Activated T-helper 1 cell treated with anti-CD3 and anti-CD28 coated beads, Interleukin-2, amount 50 U/mL, for 16 hours (primary cell): Measurements from ENCODE around the gene SLC1A5.

Experiments
- DNase-seq, 2 donors: peaks; one replicate each; pipeline ENCODE4 v3.0.0-alpha.2; 2020; ENCODE audit warnings: low read depth in 1 of 2, low spot score in 1 of 2

The SLC1A5 gene

GRCh38 chr19:46726971-46727501, 61.4 kb downstream of the SLC1A5 start:
- no peak for DNase-seq

- DNase-seq: no peak
Measured at GRCh38 chr19:46726551-46726950, 61.8 kb downstream of the SLC1A5 start.

DNA sequence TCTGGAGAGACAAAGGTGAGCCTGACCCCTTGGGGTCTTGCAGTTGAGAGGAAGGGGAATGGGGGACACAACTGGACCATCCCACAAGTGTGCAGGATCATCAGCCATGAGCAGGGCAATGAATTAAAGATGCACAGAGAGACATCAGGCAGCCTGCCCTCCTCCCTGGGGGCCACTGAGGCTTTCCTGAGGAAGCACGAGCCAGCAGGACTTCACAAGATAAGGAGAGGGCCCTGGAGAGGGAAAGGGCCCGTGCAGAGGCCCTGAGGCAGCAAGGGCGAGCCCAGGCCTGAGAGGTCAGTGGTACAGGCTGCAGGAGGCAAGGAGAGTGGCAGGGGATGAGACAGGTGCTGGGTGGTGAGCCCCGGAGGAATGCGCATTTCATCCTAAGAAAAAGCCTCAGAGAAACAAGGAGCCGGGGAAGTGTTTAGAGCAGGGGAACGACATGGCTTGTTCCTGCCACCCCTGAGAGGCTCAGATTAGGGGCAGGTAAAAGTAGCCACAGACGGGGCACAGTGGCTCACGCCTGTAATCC, 62.5 kb downstream of the SLC1A5 start:
- no peak for DNase-seq

DNA sequence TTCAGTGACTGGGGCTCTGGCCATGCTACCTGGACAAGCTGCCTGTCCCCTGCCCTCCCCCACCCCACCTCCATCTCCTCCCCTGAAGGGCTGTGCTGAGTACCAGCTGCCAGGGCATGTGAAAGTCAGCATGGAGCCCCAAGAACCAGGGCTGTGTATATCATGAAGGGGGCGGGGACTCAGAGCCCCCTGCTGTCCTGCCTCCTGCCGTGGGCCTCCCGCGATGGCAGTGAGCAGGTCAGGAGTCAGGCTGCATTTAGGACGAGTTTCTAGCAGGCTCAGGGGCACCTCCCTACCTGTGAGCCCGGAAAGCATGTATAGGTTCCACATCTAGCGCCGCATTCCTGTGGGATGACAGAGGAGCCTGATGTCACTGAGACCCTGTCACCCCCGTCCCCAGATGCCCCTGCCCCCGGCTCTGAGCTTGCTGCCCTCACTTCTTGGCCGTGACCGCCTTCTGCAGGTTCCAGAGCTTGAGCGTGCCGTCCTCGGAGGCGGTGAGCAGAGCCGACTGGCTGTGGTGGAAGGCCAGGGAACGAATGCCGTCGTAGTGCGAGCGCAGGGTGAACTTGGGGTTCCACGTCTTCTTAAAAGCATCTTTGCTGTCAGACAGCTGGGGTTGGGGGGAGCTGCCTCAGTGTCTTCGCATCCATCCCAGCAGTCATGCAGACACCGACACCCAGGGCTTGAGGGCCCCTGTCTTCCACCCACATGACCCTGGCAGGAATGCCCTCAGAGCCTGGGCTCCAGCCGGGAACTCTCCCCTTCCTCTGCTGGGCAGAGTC, 63.2 kb downstream of the SLC1A5 start:
- no peak for DNase-seq
